ENCODE data around the gene PTGER4. TPM values are rescaled to one million over a fixed set of nuclear protein-coding genes. Genes with fewer than 3 reads are reported as not detected.

Gene PTGER4
- total RNA-seq, 3 donors from 2014 or later, result 20.5 to 31.5 (median 27.5) TPM

Other genes starting within 250 kb of the PTGER4 start
- gene TTC33, start 76.0 kb downstream of the PTGER4 start, total RNA-seq, result 10 to 100 TPM; 17.6 to 28.1 (median 18.4) TPM
- 100 to 1,000 TPM; 100 to 134 (median 112) TPM for gene PRKAA1, start 118.5 kb downstream of the PTGER4 start, total RNA-seq
- gene RPL37, start 155.3 kb downstream of the PTGER4 start, total RNA-seq, result 100 to 1,000 TPM; 165 to 341 (median 206) TPM
- 10 to 100 TPM; 16.1 to 25.8 (median 16.7) TPM for gene CARD6, start 161.5 kb downstream of the PTGER4 start, total RNA-seq
- gene C7, start 229.6 kb downstream of the PTGER4 start, total RNA-seq, result 100 to 1,000 TPM in 2 of 3 donors, 10 to 100 TPM in 1; 90.1 to 447 (median 109) TPM